HEK293 (cell line): ENCODE measurements around the gene RFX2.

ENCODE experiments used
- YY1 ChIP-seq: fragments of 450-650 bp; formaldehyde crosslinking; IDR thresholded peaks from 2 replicates; pipeline ENCODE4 v1.5.1; 2018; ENCODE audit warnings: missing biosample characterization, missing genetic modification characterization
- ZNF23 ChIP-seq: fragments of 450-650 bp; formaldehyde crosslinking; IDR thresholded peaks from 2 replicates; pipeline ENCODE4 v1.5.1; 2016; ENCODE audit warnings: missing biosample characterization, missing genetic modification characterization, borderline replicate concordance
- ZNF658 ChIP-seq: fragments of 450-650 bp; formaldehyde crosslinking; IDR thresholded peaks from 2 replicates; pipeline ENCODE4; 2016; ENCODE audit warnings: missing biosample characterization, missing genetic modification characterization
- ZNF747 ChIP-seq: fragments of 450-650 bp; formaldehyde crosslinking; IDR thresholded peaks from 2 replicates; pipeline ENCODE4 v1.5.1; 2016; ENCODE audit warnings: missing biosample characterization, missing genetic modification characterization
- TF ChIP-seq, protein P1 (sequence below): fragments of 450-650 bp; formaldehyde crosslinking; IDR thresholded peaks from 2 replicates; pipeline ENCODE4 v1.5.1; 2016; ENCODE audit warnings: missing biosample characterization, missing genetic modification characterization
- TF ChIP-seq, protein P2 (sequence below): fragments of 450-650 bp; formaldehyde crosslinking; IDR thresholded peaks from 2 replicates; pipeline ENCODE4 v1.5.1; 2016; ENCODE audit warnings: missing biosample characterization, missing genetic modification characterization

DNA sequence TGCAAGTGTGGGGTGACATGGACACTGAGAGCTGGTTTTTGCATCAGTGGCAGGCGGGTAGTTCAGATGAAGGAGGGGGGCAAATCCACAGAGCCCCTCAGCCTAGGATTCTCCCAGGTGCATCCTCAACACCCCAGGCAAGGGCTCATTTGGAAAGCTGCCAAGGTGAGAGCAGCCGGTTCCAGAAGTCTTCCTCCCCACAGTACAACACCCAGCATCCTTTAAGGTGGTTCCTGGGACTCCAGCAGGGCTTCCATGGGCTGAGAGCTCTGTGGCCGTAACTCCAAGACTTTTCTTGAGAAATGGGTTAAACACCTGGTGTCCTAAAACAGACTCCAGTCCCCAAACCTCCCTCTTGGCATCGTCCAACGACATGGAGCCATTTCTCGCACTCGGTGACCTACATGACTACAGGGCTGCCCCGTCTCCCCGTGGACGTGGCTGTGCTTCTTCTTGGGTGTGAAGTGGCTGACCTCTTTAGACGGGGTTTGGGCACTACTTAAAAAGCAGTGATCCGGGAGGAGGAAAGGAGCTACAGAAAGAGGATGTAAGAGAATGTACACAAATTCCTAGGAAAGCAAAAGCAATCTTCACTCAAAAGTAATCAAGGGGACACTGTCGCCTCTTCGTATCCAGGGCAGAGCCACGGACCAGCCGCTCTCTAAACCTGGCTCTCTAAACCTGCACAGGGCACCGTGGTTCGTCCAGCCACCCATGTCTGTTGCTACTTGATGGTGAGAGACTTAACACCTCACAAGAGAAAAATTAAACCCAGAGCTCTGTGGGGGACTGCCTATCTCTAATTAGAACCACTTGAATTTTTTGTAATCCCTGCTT lies 157.9 kb downstream of the RFX2 start:
- TF ChIP-seq ZNF23 (tag by site-specific recombination) (no peak), YY1 (no peak), ZNF747 (tag by site-specific recombination) (no peak), ZNF658 (tag by site-specific recombination) (no peak)
- TF ChIP-seq, protein P1, sequence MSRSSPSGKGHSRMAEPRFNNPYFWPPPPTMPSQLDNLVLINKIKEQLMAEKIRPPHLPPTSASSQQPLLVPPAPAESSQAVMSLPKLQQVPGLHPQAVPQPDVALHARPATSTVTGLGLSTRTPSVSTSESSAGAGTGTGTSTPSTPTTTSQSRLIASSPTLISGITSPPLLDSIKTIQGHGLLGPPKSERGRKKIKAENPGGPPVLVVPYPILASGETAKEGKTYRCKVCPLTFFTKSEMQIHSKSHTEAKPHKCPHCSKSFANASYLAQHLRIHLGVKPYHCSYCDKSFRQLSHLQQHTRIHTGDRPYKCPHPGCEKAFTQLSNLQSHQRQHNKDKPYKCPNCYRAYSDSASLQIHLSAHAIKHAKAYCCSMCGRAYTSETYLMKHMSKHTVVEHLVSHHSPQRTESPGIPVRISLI (tag by site-specific recombination), result no peak
- TF ChIP-seq, protein P2, sequence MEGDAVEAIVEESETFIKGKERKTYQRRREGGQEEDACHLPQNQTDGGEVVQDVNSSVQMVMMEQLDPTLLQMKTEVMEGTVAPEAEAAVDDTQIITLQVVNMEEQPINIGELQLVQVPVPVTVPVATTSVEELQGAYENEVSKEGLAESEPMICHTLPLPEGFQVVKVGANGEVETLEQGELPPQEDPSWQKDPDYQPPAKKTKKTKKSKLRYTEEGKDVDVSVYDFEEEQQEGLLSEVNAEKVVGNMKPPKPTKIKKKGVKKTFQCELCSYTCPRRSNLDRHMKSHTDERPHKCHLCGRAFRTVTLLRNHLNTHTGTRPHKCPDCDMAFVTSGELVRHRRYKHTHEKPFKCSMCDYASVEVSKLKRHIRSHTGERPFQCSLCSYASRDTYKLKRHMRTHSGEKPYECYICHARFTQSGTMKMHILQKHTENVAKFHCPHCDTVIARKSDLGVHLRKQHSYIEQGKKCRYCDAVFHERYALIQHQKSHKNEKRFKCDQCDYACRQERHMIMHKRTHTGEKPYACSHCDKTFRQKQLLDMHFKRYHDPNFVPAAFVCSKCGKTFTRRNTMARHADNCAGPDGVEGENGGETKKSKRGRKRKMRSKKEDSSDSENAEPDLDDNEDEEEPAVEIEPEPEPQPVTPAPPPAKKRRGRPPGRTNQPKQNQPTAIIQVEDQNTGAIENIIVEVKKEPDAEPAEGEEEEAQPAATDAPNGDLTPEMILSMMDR (tag by site-specific recombination), result no peak
